Activated naive CD4-positive, alpha-beta T cell treated with anti-CD3 and anti-CD28 coated beads for 36 hours (primary cell): Measurements from ENCODE around the gene ISYNA1. TPM values are rescaled to one million over a fixed set of nuclear protein-coding genes. Genes with fewer than 3 reads are reported as not detected.

Experiments used
- CTCF ChIA-PET: fragments of 350-600 bp; sonication (Branson Sonifier 250); formaldehyde crosslinking; loops from one replicate; lab custom pipeline; 2021; ENCODE audit warnings: antibody characterized with exemption; lab: Charles Lee
- DNase-seq: peaks from one replicate; pipeline ENCODE4 v3.0.0-alpha.2; 2020
- H3K27ac Mint-ChIP-seq: one replicate; pipeline ENCODE4 v1.8.0; 2021; ENCODE audit warnings: mild to moderate bottlenecking, mixed read lengths
- H3K27me3 Mint-ChIP-seq: one replicate; pipeline ENCODE4 v1.8.0; 2021; ENCODE audit warnings: low read depth, mixed read lengths
- H3K36me3 Mint-ChIP-seq: one replicate; pipeline ENCODE4 v1.8.0; 2021; ENCODE audit warnings: low read depth, mixed read lengths
- H3K4me1 Mint-ChIP-seq: one replicate; pipeline ENCODE4 v1.8.0; 2021; ENCODE audit warnings: low read depth, mixed read lengths
- H3K4me3 Mint-ChIP-seq: one replicate; pipeline ENCODE4 v1.8.0; 2021; ENCODE audit warnings: mild to moderate bottlenecking, moderate library complexity, mixed read lengths
- H3K9me3 Mint-ChIP-seq: one replicate; pipeline ENCODE4 v1.8.0; 2021; ENCODE audit warnings: mixed read lengths
- intact Hi-C: fragments of 100-400 bp; cut with micrococcal nuclease; formaldehyde crosslinking; loops from one replicate; pipeline ENCODE4 v1.15.1; 2023
- total RNA-seq, 2 experiments: library from RNA; stranded (reverse); gene quantifications; one replicate each; pipeline ENCODE4 v1.2.3, GENCODE V29; 2021

Gene ISYNA1
- total RNA-seq, 2 experiments from 2014 or later, result 12.3 to 14.3 TPM

GRCh38 chr19:18440936-18441803 is 3.2 kb upstream of the ISYNA1 start:
- Mint-ChIP-seq H3K36me3 (peaks cover 2% of the 10 kb centered on the region), H3K9me3 (peaks cover 3% of the 10 kb centered on the region), H3K4me1 (peaks cover 24% of the 10 kb centered on the region), H3K4me3 (no peak overlapping the region), H3K27me3 (no peaks in the 10 kb centered on the region), H3K27ac (no peak overlapping the region)
- no peak for DNase-seq
- intact Hi-C loops, result no loop called here
- CTCF ChIA-PET, result interaction anchor here (3.6 kb wide), 1 partner anchor 10 kb away, joined by 16 read pairs; no protein-coding TSS in a partner anchor

- Mint-ChIP-seq H3K9me3 (peaks cover 3% of the 10 kb centered on the region), H3K36me3 (peaks cover 2% of the 10 kb centered on the region), H3K4me1 (peaks cover 27% of the 10 kb centered on the region), H3K4me3 (no peak overlapping the region), H3K27ac (no peak overlapping the region), H3K27me3 (no peaks in the 10 kb centered on the region)
- DNase-seq, result peak; percentile 61
- intact Hi-C loops, result no loop called here
- CTCF ChIA-PET, result interaction anchor here (3.6 kb wide), 1 partner anchor 11 kb away, joined by 16 read pairs; no protein-coding TSS in a partner anchor
Observed at GRCh38 chr19:18440415-18440877, 2.5 kb upstream of the ISYNA1 start.

- CTCF ChIA-PET, result interaction anchor here (1.2 to 3.6 kb wide), 2 partner anchors 11 to 52 kb away, joined by 3 to 16 read pairs; no protein-coding TSS in a partner anchor
- no peak overlapping the region for H3K4me3 Mint-ChIP-seq
- H3K36me3 Mint-ChIP-seq, result peaks cover 2% of the 10 kb centered on the region
- intact Hi-C loops, result no loop called here
- no peaks in the 10 kb centered on the region for H3K27me3 Mint-ChIP-seq
- no peak for DNase-seq
- H3K9me3 Mint-ChIP-seq, result peaks cover 3% of the 10 kb centered on the region
- H3K4me1 Mint-ChIP-seq, result peaks cover 27% of the 10 kb centered on the region
- no peak overlapping the region for H3K27ac Mint-ChIP-seq
Observed at GRCh38 chr19:18439910-18440237, 1.9 kb upstream of the ISYNA1 start.

- Mint-ChIP-seq H3K27ac (no peak overlapping the region), H3K27me3 (no peaks in the 10 kb centered on the region), H3K4me3 (no peak overlapping the region), H3K9me3 (peaks cover 3% of the 10 kb centered on the region), H3K4me1 (peaks cover 31% of the 10 kb centered on the region), H3K36me3 (peaks cover 2% of the 10 kb centered on the region)
- intact Hi-C loops, result no loop called here
- DNase-seq, result no peak
- CTCF ChIA-PET, result interaction anchor here (0.7 to 3.6 kb wide), 3 partner anchors 12 to 91 kb away, joined by 3 to 16 read pairs (median 3); no protein-coding TSS in a partner anchor
Observed at GRCh38 chr19:18439025-18439909, 1.3 kb upstream of the ISYNA1 start.

GRCh38 chr19:18438331-18439024 is 545 bp upstream of the ISYNA1 start:
- no peak overlapping the region for H3K27ac Mint-ChIP-seq
- H3K27me3 Mint-ChIP-seq, result no peaks in the 10 kb centered on the region
- peaks cover 5% of the 10 kb centered on the region for H3K36me3 Mint-ChIP-seq
- peaks cover 34% of the 10 kb centered on the region for H3K4me1 Mint-ChIP-seq
- H3K4me3 Mint-ChIP-seq, result no peak overlapping the region
- CTCF ChIA-PET, result interaction anchor here (3.6 kb wide), 1 partner anchor 13 kb away, joined by 16 read pairs; no protein-coding TSS in a partner anchor
- H3K9me3 Mint-ChIP-seq, result peaks cover 3% of the 10 kb centered on the region
- DNase-seq, result no peak
- intact Hi-C loops, result no loop called here

- peaks cover 2% of the 10 kb centered on the region for H3K36me3 Mint-ChIP-seq
- DNase-seq, result peak; percentile 65
- intact Hi-C loops, result no loop called here
- no peaks in the 10 kb centered on the region for H3K27me3 Mint-ChIP-seq
- no peak overlapping the region for H3K27ac Mint-ChIP-seq
- H3K9me3 Mint-ChIP-seq, result no peaks in the 10 kb centered on the region
- H3K4me3 Mint-ChIP-seq, result peak overlapping the region; percentile 57
- CTCF ChIA-PET, result interaction anchor here (0.8 kb wide), 1 partner anchor 18 kb away, joined by 3 read pairs; the partner anchor contains the start of gene SSBP4
- H3K4me1 Mint-ChIP-seq, result peaks cover 28% of the 10 kb centered on the region
Observed at GRCh38 chr19:18436671-18437490, 1.1 kb downstream of the ISYNA1 start.

- H3K9me3 Mint-ChIP-seq, result no peaks in the 10 kb centered on the region
- no peak for DNase-seq
- peaks cover 2% of the 10 kb centered on the region for H3K36me3 Mint-ChIP-seq
- CTCF ChIA-PET, result interaction anchor here (0.8 to 1.3 kb wide), 2 partner anchors 15 to 17 kb away, joined by 3 to 4 read pairs; partner anchors contain the start of gene SSBP4
- no peak overlapping the region for H3K27ac Mint-ChIP-seq
- H3K4me3 Mint-ChIP-seq, result peak overlapping the region; percentile 57
- peaks cover 24% of the 10 kb centered on the region for H3K4me1 Mint-ChIP-seq
- intact Hi-C loops, result no loop called here
- H3K27me3 Mint-ChIP-seq, result no peaks in the 10 kb centered on the region
Observed at GRCh38 chr19:18435842-18436670, 1.9 kb downstream of the ISYNA1 start.

- Mint-ChIP-seq H3K9me3 (no peaks in the 10 kb centered on the region), H3K27ac (no peak overlapping the region), H3K27me3 (no peaks in the 10 kb centered on the region), H3K4me3 (peak overlapping the region; percentile 9), H3K36me3 (peaks cover 2% of the 10 kb centered on the region), H3K4me1 (peaks cover 21% of the 10 kb centered on the region)
- intact Hi-C loops, result no loop called here
- no peak for DNase-seq
- CTCF ChIA-PET, result interaction anchor here (1.3 kb wide), 1 partner anchor 16 kb away, joined by 4 read pairs; no protein-coding TSS in a partner anchor
Observed at GRCh38 chr19:18435178-18435841, 2.6 kb downstream of the ISYNA1 start.

- intact Hi-C loops, result no loop called here
- H3K27ac Mint-ChIP-seq, result no peak overlapping the region
- no peak for DNase-seq
- peaks cover 25% of the 10 kb centered on the region for H3K4me1 Mint-ChIP-seq
- no peaks in the 10 kb centered on the region for H3K9me3 Mint-ChIP-seq
- CTCF ChIA-PET, result no interaction called here
- peak overlapping the region; percentile 15 for H3K4me3 Mint-ChIP-seq
- H3K36me3 Mint-ChIP-seq, result peaks cover 2% of the 10 kb centered on the region
- no peaks in the 10 kb centered on the region for H3K27me3 Mint-ChIP-seq
Observed at GRCh38 chr19:18434411-18435175, 3.3 kb downstream of the ISYNA1 start.
